Bronchial epithelial cell (primary cell): ENCODE data around the gene CFAP251. TPM values are rescaled to one million over a fixed set of nuclear protein-coding genes. Genes with fewer than 3 reads are reported as not detected.

Experiments used
- DNase-seq: peaks from one replicate; pipeline ENCODE4 v3.0.0-alpha.2; 2010; ENCODE audit warnings: low read depth
- FAIRE-seq: peaks from 2 replicates; lab custom pipeline; 2011; peaks lifted over from hg19 to GRCh38; lab: Jason Lieb, UNC
- H3K27me3 ChIP-seq: 2 replicates; pipeline ENCODE4 v1.5.1; 2011; ENCODE audit warnings: low read length; ENCODE audit not compliant: control insufficient read depth, insufficient read depth
- H3K36me3 ChIP-seq: 2 replicates; pipeline ENCODE4 v1.5.1; 2011; ENCODE audit warnings: low read length; ENCODE audit not compliant: control insufficient read depth, insufficient read depth
- H3K4me3 ChIP-seq: 2 replicates; pipeline ENCODE4 v1.5.1; 2011; ENCODE audit warnings: mild to moderate bottlenecking, low read depth, low read length, control low read depth
- total RNA-seq: library from RNA; depleted of rRNA; stranded (reverse); fragments of >200 nt; gene quantifications from 2 replicates; pipeline ENCODE4 v1.2.1, GENCODE V29; 2014
- TF ChIP-seq, protein P1 (sequence below): IDR thresholded peaks from 2 replicates; pipeline ENCODE4 v1.5.1; 2011; ENCODE audit warnings: mild to moderate bottlenecking, moderate library complexity, low read length, control low read depth, inconsistent platforms; ENCODE audit not compliant: insufficient read depth, severe bottlenecking

Gene CFAP251
- total RNA-seq, 1 donor from 2014 or later = 13.7 TPM

DNA sequence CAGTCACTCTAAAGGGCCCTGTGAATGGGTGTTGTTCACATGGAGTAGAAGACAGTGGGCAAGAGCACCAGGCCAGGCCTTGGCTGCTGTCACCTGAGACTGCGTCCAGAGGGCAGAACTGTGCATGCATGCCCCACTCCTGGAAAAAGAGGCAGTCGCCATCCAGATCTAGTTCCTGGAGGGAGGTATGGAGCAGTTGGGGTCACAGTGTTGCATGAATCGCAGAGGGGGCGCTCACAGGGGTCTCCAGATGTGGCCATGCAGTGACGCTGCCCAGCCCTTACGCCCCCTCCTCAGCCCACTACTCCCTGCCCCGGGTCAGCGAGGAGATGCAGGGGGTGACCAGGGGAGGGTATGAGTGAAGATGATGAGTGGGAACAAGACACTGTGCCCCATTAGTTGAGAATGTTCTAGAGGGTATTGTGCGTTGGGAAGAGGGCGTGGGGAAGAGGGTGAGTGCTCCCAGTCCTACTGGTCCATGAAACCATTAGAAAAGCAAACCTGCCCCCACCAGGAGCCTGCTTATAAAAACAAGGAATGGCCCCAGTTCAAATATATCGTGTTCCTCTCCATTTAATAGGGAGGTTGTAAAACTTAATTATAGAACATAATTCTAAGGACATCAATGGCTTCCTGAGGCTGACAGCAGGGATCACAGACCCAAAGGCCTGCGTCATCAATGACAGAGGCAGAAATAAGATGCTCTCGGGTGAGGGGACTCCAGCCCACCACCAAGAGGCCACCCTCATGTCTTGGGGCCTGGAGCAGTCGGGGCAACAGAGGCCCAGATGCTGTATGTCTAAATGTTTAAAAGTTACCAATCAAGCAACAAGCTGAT is 71.1 kb downstream of the CFAP251 start:
- FAIRE-seq (no peak), DNase-seq (no peak)
- no peaks in the 10 kb centered on the region for H3K36me3 ChIP-seq
- TF ChIP-seq, protein P1, sequence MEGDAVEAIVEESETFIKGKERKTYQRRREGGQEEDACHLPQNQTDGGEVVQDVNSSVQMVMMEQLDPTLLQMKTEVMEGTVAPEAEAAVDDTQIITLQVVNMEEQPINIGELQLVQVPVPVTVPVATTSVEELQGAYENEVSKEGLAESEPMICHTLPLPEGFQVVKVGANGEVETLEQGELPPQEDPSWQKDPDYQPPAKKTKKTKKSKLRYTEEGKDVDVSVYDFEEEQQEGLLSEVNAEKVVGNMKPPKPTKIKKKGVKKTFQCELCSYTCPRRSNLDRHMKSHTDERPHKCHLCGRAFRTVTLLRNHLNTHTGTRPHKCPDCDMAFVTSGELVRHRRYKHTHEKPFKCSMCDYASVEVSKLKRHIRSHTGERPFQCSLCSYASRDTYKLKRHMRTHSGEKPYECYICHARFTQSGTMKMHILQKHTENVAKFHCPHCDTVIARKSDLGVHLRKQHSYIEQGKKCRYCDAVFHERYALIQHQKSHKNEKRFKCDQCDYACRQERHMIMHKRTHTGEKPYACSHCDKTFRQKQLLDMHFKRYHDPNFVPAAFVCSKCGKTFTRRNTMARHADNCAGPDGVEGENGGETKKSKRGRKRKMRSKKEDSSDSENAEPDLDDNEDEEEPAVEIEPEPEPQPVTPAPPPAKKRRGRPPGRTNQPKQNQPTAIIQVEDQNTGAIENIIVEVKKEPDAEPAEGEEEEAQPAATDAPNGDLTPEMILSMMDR = no peak
- H3K27me3 ChIP-seq = no peaks in the 10 kb centered on the region
- H3K4me3 ChIP-seq = no peak overlapping the region

DNA sequence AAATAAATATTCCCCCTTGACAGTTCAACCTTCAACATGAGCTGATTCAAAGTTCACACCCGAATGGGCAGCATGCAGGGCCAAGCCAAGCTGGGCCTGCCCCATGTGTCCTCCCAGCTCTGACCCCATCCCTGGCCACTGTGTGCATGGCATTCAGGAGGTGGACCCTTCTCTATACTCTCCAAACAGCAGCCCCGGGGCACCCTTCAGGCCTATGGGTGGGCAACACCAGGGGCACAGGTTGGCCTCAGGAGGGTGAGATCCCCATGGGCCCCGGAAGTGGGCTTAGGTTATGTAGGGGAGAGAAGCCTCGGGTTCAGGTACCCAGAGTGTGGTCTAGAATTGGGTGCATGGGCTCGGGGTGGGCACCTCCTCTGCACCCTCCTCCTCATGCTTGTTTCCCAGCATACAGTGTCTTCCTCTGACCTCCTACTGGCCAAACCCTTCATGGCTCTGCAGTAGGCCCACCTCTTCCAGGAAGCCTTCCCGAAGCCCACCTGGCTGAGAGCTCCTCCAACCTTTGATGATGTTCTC is 71.8 kb downstream of the CFAP251 start:
- TF ChIP-seq, protein P1 = no peak
- Histone ChIP-seq H3K36me3 (no peaks in the 10 kb centered on the region), H3K27me3 (no peaks in the 10 kb centered on the region), H3K4me3 (no peak overlapping the region)
- DNase-seq (no peak), FAIRE-seq (no peak)

DNA sequence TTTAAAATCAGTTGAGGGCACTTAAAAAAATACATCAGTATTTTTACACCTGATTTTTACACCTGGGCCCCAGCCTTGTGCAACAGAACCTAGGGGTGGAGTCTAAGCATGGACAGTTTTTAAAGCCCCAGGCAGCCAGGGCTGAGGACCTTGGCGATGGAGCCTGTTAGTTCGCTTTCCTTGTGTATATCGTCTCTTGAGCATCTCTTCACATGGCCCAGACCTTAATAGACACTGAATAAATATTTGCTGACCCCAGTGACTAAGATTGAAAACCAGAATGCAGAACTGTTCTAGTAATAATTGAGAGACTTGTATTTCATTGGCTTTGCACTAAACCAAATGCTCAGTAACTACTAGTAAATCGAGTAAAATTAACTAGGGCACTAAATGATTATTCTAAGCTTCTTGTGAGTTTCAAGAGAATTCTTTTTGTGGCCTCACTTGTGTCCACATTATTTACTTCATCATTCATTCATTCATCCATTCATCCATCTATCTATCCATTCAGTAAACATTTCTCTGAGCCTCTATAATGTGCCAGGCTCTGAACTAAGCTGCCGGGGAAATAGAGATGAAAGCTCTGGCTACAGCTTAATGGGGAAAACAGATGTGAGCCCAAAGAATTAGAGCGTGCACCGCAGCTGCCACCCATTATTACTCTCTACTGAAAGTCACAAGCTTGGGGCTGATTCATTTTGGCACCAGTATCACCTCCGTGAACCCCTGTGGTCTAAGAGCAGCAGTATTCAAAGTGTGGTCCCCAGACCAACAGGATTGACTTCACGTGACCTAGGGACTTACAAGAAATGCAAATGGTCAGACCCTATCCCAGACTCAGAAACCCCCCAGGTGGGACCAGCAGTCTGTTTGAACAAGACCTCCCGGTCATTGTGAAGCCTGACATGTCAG is 72.6 kb downstream of the CFAP251 start:
- Histone ChIP-seq H3K36me3 (no peaks in the 10 kb centered on the region), H3K27me3 (no peaks in the 10 kb centered on the region), H3K4me3 (no peak overlapping the region)
- DNase-seq (peak; percentile 19), FAIRE-seq (no peak)
- TF ChIP-seq, protein P1 = no peak

DNA sequence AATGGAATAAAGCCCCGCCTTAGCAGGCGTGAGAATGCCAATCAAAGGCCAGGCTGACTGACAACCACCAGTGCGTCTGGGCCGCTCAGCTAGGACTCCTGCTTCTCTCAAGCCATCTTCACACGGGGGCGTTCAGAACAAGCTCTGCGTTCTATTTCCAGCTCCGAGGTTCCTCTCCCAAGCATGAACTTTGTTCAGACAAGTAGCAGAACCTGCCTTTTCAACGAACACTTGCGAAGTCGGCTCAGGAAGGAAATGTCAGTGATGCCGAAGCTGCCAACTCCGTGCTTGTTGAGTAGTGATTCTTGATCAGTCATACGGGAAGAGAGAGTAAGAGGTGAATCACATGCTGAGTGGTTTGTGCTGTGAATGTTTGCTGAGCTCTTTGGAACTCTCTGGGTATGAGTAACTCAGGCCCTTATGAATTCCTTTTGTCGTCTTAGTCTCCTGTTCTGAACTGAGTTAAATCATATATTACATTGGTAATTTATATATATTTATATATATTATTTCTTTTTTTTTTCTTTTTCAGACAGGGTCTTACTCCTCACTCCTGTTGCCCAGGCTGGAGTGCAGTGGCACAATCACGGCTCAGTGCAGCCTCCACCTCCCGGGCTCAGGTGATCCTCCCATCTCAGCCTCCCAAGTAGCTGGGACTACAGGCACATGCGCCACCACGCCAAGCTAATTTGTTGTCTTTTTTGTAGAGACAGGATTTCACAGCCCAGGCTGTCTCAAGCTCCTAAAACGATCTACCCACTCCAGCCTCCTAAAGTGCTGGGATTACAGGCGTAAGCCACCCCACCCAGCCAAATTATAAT is 73.9 kb downstream of the CFAP251 start:
- Histone ChIP-seq H3K4me3 (no peak overlapping the region), H3K27me3 (no peaks in the 10 kb centered on the region), H3K36me3 (no peaks in the 10 kb centered on the region)
- TF ChIP-seq, protein P1 = no peak
- DNase-seq (peak; percentile 100), FAIRE-seq (peak; percentile 97)
